Pancreas (tissue), 10 donors: Measurements from ENCODE around the gene FAM120AOS. TPM values are rescaled to one million over a fixed set of nuclear protein-coding genes. Genes with fewer than 3 reads are reported as not detected.
"Not testable (repeated sequence)": the region's sequence is repeated elsewhere in the genome, so short reads cannot be mapped to it uniquely, and the experiment has no call there.

Source experiments
- ATAC-seq, 4 donors: fragments of 200-7000 bp; cut with Tn5 transposase; one replicate each; pipeline versions ENCODE4 v1.8.0 to v1.9.1; 2020; ENCODE audit warnings: mild to moderate bottlenecking in 4 of 4, moderate library complexity in 4 of 4
- DNase-seq, 6 donors: peaks; one replicate each; pipeline ENCODE4 v3.0.0-alpha.2; 2020
- FAIRE-seq: peaks from 2 replicates; lab custom pipeline; 2012; peaks lifted over from hg19 to GRCh38; lab: Jason Lieb, UNC
- H3K27ac ChIP-seq, 4 donors: fragments of 200-600 bp; sonication (generic); 1 replicate in 3 of 4; 2 replicates in 1 of 4; pipeline versions ENCODE4 v1.5.0 to v1.8.0; 2020
- H3K27me3 ChIP-seq, 4 donors: fragments of 200-600 bp; one replicate each; pipeline ENCODE4 v1.8.0; 2021
- H3K36me3 ChIP-seq, 3 donors: fragments of 200-600 bp; sonication (generic) in 1 of 3; one replicate each; pipeline versions ENCODE4 v1.5.0 to v1.8.0; 2020 to 2021
- H3K4me1 ChIP-seq, 3 donors: fragments of 200-600 bp; one replicate each; pipeline ENCODE4 v1.8.0; 2021
- H3K4me3 ChIP-seq, 4 donors: fragments of 200-600 bp; sonication (generic) in 2 of 4; one replicate each; pipeline versions ENCODE4 v1.5.0 to v1.8.0; 2020 to 2021
- H3K9me3 ChIP-seq, 4 donors: fragments of 200-600 bp; one replicate each; pipeline ENCODE4 v1.8.0; 2021
- CTCF ChIP-seq, 4 donors: fragments of 200-600 bp; sonication (generic) in 3 of 4; IDR thresholded peaks; one replicate each; pipeline versions ENCODE4 v1.5.0 to v1.8.0; 2021; ENCODE audit warnings: antibody characterized with exemption in 4 of 4
- WGBS, 2 donors: extraction: QIAGEN DNeasy Blood & Tissue Kit; methylation state at CpG; one replicate each; pipeline ENCODE4 v1.1.7; 2013; 5-methylcytosine and 5-hydroxymethylcytosine counted together
- intact Hi-C, 3 donors: fragments of 100-400 bp; cut with DNase I; formaldehyde crosslinking; loops; one replicate each; pipeline versions ENCODE4 v1.11.1 to v1.14.2; 2022
- polyA plus RNA-seq, 2 donors: library from polyadenylated mRNA; stranded (reverse); fragments of 200-250 nt; gene quantifications; one replicate each; pipeline ENCODE4 v1.2.3, GENCODE V29; 2013
- total RNA-seq, 6 donors: library from RNA; stranded (reverse); fragmentation: NEBNext Ultra II Directional in 4 of 6; extraction: Animal tissue kit (Norgen Biotek cat#: 25700) in 4 of 6; gene quantifications; one replicate each; pipeline versions ENCODE4 v1.2.1 to v1.2.4, GENCODE V29; 2021 to 2023
- donor health status: healthy with polysubstance abuse.
- donor health status: DM: no; HTN: no; CAD: no; lungs with moderate emphysema.
- donor health status: DM: no; HTN: no; CAD: no.
- donor health status: control.
- donor health status: control.
- donor health status: Bipolar disorder and iron deficiency.
- donor health status: DM: yes; HTN: yes; CAD: no.
- donor health status: DM: no; HTN: no; CAD: no.
- donor health status: DM: no; HTN: no; CAD: no.
- donor health status: DM: yes; HTN: yes; CAD: no.

The FAM120AOS gene
- total and polyA plus RNA-seq, 8 donors, result 15.7 to 28.1 (median 21.3) TPM

GRCh38 chr9:93440896-93441580, 12.3 kb downstream of the FAM120AOS start:
- Histone ChIP-seq H3K9me3 (no peaks in the 10 kb centered on the region), H3K36me3 (peaks cover 0 to 4% (median 0%) of the 10 kb centered on the region in 3 donors), H3K4me1 (no peaks in the 10 kb centered on the region), H3K27me3 (no peaks in the 10 kb centered on the region), H3K27ac (no peak overlapping the region), H3K4me3 (no peak overlapping the region)
- no peak for DNase-seq
- FAIRE-seq, result no peak
- TF ChIP-seq CTCF (IDR thresholded peaks at IDR 0.05), result no peak
- ATAC-seq, result no peak
- 89 to 91% methylated on average over 8 of the region's 8 CpGs for WGBS, 2 donors
- intact Hi-C loops, result no loop called here

GRCh38 chr9:93439301-93439700, 14.1 kb downstream of the FAM120AOS start:
- DNase-seq, H3K27ac ChIP-seq, H3K27me3 ChIP-seq, H3K4me3 ChIP-seq, H3K4me1 ChIP-seq, ATAC-seq, FAIRE-seq, H3K36me3 ChIP-seq, H3K9me3 ChIP-seq, intact Hi-C loops: not testable (repeated sequence)
- WGBS, 2 donors, result 89 to 98% methylated on average over 6 of the region's 6 CpGs

- no peak for FAIRE-seq
- Histone ChIP-seq H3K27ac (no peak overlapping the region), H3K9me3 (no peaks in the 10 kb centered on the region), H3K4me3 (no peak overlapping the region), H3K36me3 (no peaks in the 10 kb centered on the region), H3K27me3 (no peaks in the 10 kb centered on the region), H3K4me1 (no peaks in the 10 kb centered on the region)
- no peak for ATAC-seq
- TF ChIP-seq CTCF (IDR thresholded peaks at IDR 0.05), result no peak
- intact Hi-C loops, result no loop called here
- WGBS, 2 donors, result 76 to 78% methylated on average over 2 of the region's 2 CpGs
- no peak for DNase-seq
Measured at GRCh38 chr9:93437996-93438395, 15.4 kb downstream of the FAM120AOS start.

GRCh38 chr9:93436655-93437407, 16.6 kb downstream of the FAM120AOS start:
- WGBS, 2 donors, result 90 to 94% methylated on average over 7 of the region's 7 CpGs
- no peak for TF ChIP-seq CTCF (IDR thresholded peaks at IDR 0.05)
- no peak for ATAC-seq
- H3K27ac ChIP-seq, result no peak overlapping the region
- no peak for DNase-seq
- H3K36me3 ChIP-seq, result no peaks in the 10 kb centered on the region
- peak; percentile 72 for FAIRE-seq
- H3K9me3 ChIP-seq, result no peaks in the 10 kb centered on the region
- H3K4me1 ChIP-seq, result no peaks in the 10 kb centered on the region
- H3K27me3 ChIP-seq, result no peaks in the 10 kb centered on the region
- intact Hi-C loops, result no loop called here
- H3K4me3 ChIP-seq, result no peak overlapping the region

- TF ChIP-seq CTCF (IDR thresholded peaks at IDR 0.05), result no peak
Measured at GRCh38 chr9:93436218-93436617, 17.2 kb downstream of the FAM120AOS start.

More at GRCh38 chr9:93436218-93436617, 17.2 kb downstream of the FAM120AOS start:
- H3K36me3 ChIP-seq, result no peaks in the 10 kb centered on the region
- no peaks in the 10 kb centered on the region for H3K9me3 ChIP-seq
- intact Hi-C loops, result no loop called here
- DNase-seq, result no peak
- FAIRE-seq, result no peak
- no peaks in the 10 kb centered on the region for H3K4me1 ChIP-seq
- no peaks in the 10 kb centered on the region for H3K27me3 ChIP-seq
- 78 to 91% methylated on average over 6 of the region's 6 CpGs for WGBS, 2 donors
- no peak overlapping the region for H3K4me3 ChIP-seq
- no peak for ATAC-seq
- H3K27ac ChIP-seq, result no peak overlapping the region
